Ascending aorta (tissue), 2 donors: ENCODE measurements around the gene ZBTB16. TPM values are rescaled to one million over a fixed set of nuclear protein-coding genes. Genes with fewer than 3 reads are reported as not detected.

ENCODE experiments used
- DNase-seq, 2 donors: peaks; one replicate each; pipeline ENCODE4 v3.0.0-alpha.2; 2019; ENCODE audit warnings: low spot score in 2 of 2
- H3K27ac ChIP-seq, 2 donors: fragments of 200-600 bp; sonication (generic); one replicate each; pipeline ENCODE4 v1.5.1; 2016 to 2017; ENCODE audit warnings: mild to moderate bottlenecking in 1 of 2
- H3K27me3 ChIP-seq: fragments of 200-600 bp; sonication (generic); one replicate; pipeline ENCODE4 v1.5.1; 2017
- H3K36me3 ChIP-seq, 2 donors: fragments of 200-600 bp; sonication (generic); one replicate each; pipeline ENCODE4 v1.5.1; 2016
- H3K4me1 ChIP-seq, 2 donors: fragments of 200-600 bp; sonication (generic); one replicate each; pipeline ENCODE4 v1.5.1; 2016 to 2017; ENCODE audit warnings: mild to moderate bottlenecking in 1 of 2
- H3K4me3 ChIP-seq, 2 donors: fragments of 200-600 bp; sonication (generic); one replicate each; pipeline ENCODE4 v1.5.1; 2016 to 2017; ENCODE audit warnings: mild to moderate bottlenecking in 1 of 2
- H3K9me3 ChIP-seq, 2 donors: fragments of 200-600 bp; sonication (generic); one replicate each; pipeline ENCODE4 v1.5.1; 2016
- CTCF ChIP-seq, 3 experiments: fragments of 200-600 bp in 2 of 3; fragments of 450-650 bp in 1 of 3; sonication (generic) in 2 of 3; IDR thresholded peaks; one replicate each; pipeline ENCODE4 v1.5.1; 2016 to 2019; ENCODE audit warnings: antibody characterized with exemption in 3 of 3, mild to moderate bottlenecking in 1 of 3, moderate library complexity in 1 of 3
- intact Hi-C: fragments of 100-400 bp; cut with DNase I; formaldehyde crosslinking; loops from one replicate; pipeline ENCODE4 v1.15.1; 2023
- total RNA-seq: library from RNA; depleted of rRNA; stranded (reverse); fragments of >200 nt; gene quantifications from one replicate; pipeline ENCODE4 v1.1.0, GENCODE V29; 2016

Gene ZBTB16
- total RNA-seq, 1 donor from 2014 or later = 344 TPM

- no peaks in the 10 kb centered on the region for H3K27me3 ChIP-seq
- peaks cover 0 to 10% of the 10 kb centered on the region in 2 donors for H3K4me1 ChIP-seq
- no peak for TF ChIP-seq CTCF (IDR thresholded peaks at IDR 0.05)
- no peaks in the 10 kb centered on the region for H3K9me3 ChIP-seq
- no peak overlapping the region for H3K27ac ChIP-seq
- H3K4me3 ChIP-seq = no peak overlapping the region
- intact Hi-C loops = loop anchor here (5.0 kb wide), 1 partner anchor 154 kb away; the partner anchor contains the start of gene REXO2
- no peaks in the 10 kb centered on the region for H3K36me3 ChIP-seq
- DNase-seq = no peak
These were observed 223.9 kb downstream of the ZBTB16 start for GRCh38 chr11:114283422-114283821.

- peaks cover 0 to 10% of the 10 kb centered on the region in 2 donors for H3K4me1 ChIP-seq
- intact Hi-C loops = loop anchor here (5.0 kb wide), 1 partner anchor 153 kb away; the partner anchor contains the start of gene REXO2
- no peaks in the 10 kb centered on the region for H3K9me3 ChIP-seq
- no peaks in the 10 kb centered on the region for H3K27me3 ChIP-seq
- no peak for DNase-seq
- no peak overlapping the region for H3K4me3 ChIP-seq
- no peak for TF ChIP-seq CTCF (IDR thresholded peaks at IDR 0.05)
- H3K36me3 ChIP-seq = no peaks in the 10 kb centered on the region
- no peak overlapping the region for H3K27ac ChIP-seq
These were observed 224.5 kb downstream of the ZBTB16 start for GRCh38 chr11:114284021-114284420.

GRCh38 chr11:114284914-114285313 is 225.4 kb downstream of the ZBTB16 start:
- Histone ChIP-seq H3K27ac (no peak overlapping the region), H3K27me3 (no peaks in the 10 kb centered on the region), H3K36me3 (no peaks in the 10 kb centered on the region), H3K9me3 (no peaks in the 10 kb centered on the region), H3K4me3 (no peak overlapping the region), H3K4me1 (peaks cover 0 to 10% of the 10 kb centered on the region in 2 donors)
- no peak for TF ChIP-seq CTCF (IDR thresholded peaks at IDR 0.05)
- no peak for DNase-seq
- intact Hi-C loops = loop anchor here (5.0 kb wide), 1 partner anchor 152 kb away; the partner anchor contains the start of gene REXO2

GRCh38 chr11:114285599-114285998 is 226.1 kb downstream of the ZBTB16 start:
- Histone ChIP-seq H3K4me1 (peaks cover 0 to 8% of the 10 kb centered on the region in 2 donors), H3K27ac (no peak overlapping the region), H3K4me3 (no peak overlapping the region), H3K27me3 (no peaks in the 10 kb centered on the region), H3K9me3 (no peaks in the 10 kb centered on the region), H3K36me3 (no peaks in the 10 kb centered on the region)
- no peak for DNase-seq
- no peak for TF ChIP-seq CTCF (IDR thresholded peaks at IDR 0.05)
- intact Hi-C loops = no loop called here

GRCh38 chr11:114286229-114286628 is 226.7 kb downstream of the ZBTB16 start:
- Histone ChIP-seq H3K4me1 (peaks cover 0 to 8% of the 10 kb centered on the region in 2 donors), H3K27me3 (no peaks in the 10 kb centered on the region), H3K27ac (no peak overlapping the region), H3K4me3 (no peak overlapping the region), H3K9me3 (no peaks in the 10 kb centered on the region), H3K36me3 (no peaks in the 10 kb centered on the region)
- no peak for TF ChIP-seq CTCF (IDR thresholded peaks at IDR 0.05)
- DNase-seq = no peak
- intact Hi-C loops = no loop called here

GRCh38 chr11:114287154-114287553 is 227.6 kb downstream of the ZBTB16 start:
- intact Hi-C loops = no loop called here
- Histone ChIP-seq H3K4me1 (peaks cover 0 to 15% of the 10 kb centered on the region in 2 donors), H3K9me3 (no peaks in the 10 kb centered on the region), H3K36me3 (no peaks in the 10 kb centered on the region), H3K27me3 (no peaks in the 10 kb centered on the region), H3K27ac (no peak overlapping the region), H3K4me3 (no peak overlapping the region)
- no peak for TF ChIP-seq CTCF (IDR thresholded peaks at IDR 0.05)
- DNase-seq = no peak
